HEK293 (cell line): ENCODE data around the gene HLA-DOB.

ENCODE experiments used
- CTCF ChIP-seq: fragments of 450-650 bp; formaldehyde crosslinking; IDR thresholded peaks from 2 replicates; pipeline ENCODE4 v1.5.1; 2016; ENCODE audit warnings: missing biosample characterization, missing genetic modification characterization
- KLF8 ChIP-seq: fragments of 450-650 bp; formaldehyde crosslinking; IDR thresholded peaks from 2 replicates; pipeline ENCODE4 v1.5.1; 2016; ENCODE audit warnings: missing biosample characterization, missing genetic modification characterization
- PRDM1 ChIP-seq: fragments of 450-650 bp; formaldehyde crosslinking; IDR thresholded peaks from 2 replicates; pipeline ENCODE4; 2016; ENCODE audit warnings: missing biosample characterization, missing genetic modification characterization
- TSHZ1 ChIP-seq: fragments of 450-650 bp; formaldehyde crosslinking; IDR thresholded peaks from 2 replicates; pipeline ENCODE4 v1.5.1; 2016; ENCODE audit warnings: missing biosample characterization, missing genetic modification characterization, borderline replicate concordance
- ZBTB1 ChIP-seq: fragments of 450-650 bp; formaldehyde crosslinking; IDR thresholded peaks from 2 replicates; pipeline ENCODE4 v1.5.1; 2016; ENCODE audit warnings: missing biosample characterization, missing genetic modification characterization
- ZNF311 ChIP-seq: fragments of 450-650 bp; formaldehyde crosslinking; IDR thresholded peaks from 2 replicates; pipeline ENCODE4 v1.5.1; 2017; ENCODE audit warnings: missing biosample characterization, missing genetic modification characterization, borderline replicate concordance
- ZNF561 ChIP-seq: fragments of 450-650 bp; IDR thresholded peaks from 2 replicates; pipeline ENCODE4 v1.5.1; 2018; ENCODE audit warnings: missing biosample characterization, missing genetic modification characterization, borderline replicate concordance
- ZNF701 ChIP-seq: fragments of 450-650 bp; formaldehyde crosslinking; IDR thresholded peaks from 2 replicates; pipeline ENCODE4 v1.5.1; 2016; ENCODE audit warnings: missing biosample characterization, missing genetic modification characterization

- no peak for TF ChIP-seq CTCF
- no peak for TF ChIP-seq TSHZ1
- TF ChIP-seq PRDM1 (tag by site-specific recombination): no peak
- no peak for TF ChIP-seq ZNF701 (tag by site-specific recombination)
- TF ChIP-seq ZNF311: no peak
- no peak for TF ChIP-seq KLF8 (tag by site-specific recombination)
- no peak for TF ChIP-seq ZNF561
- TF ChIP-seq ZBTB1 (tag by site-specific recombination): no peak
Measured at GRCh38 chr6:32815996-32816395, 806 bp downstream of the HLA-DOB start.
